Sciatic nerve (tissue), 2 donors: ENCODE measurements around the gene INPP5D. TPM values are rescaled to one million over a fixed set of nuclear protein-coding genes. Genes with fewer than 3 reads are reported as not detected.
"Not testable (repeated sequence)": the region's sequence is repeated elsewhere in the genome, so short reads cannot be mapped to it uniquely, and the experiment has no call there.

Source experiments
- ATAC-seq: fragments of 200-7000 bp; cut with Tn5 transposase; one replicate; pipeline ENCODE4 v1.9.1; 2020; ENCODE audit warnings: mild to moderate bottlenecking, moderate library complexity
- DNase-seq: peaks from one replicate; pipeline ENCODE4 v3.0.0-alpha.2; 2020; ENCODE audit warnings: low spot score
- intact Hi-C: fragments of 100-400 bp; cut with DNase I; formaldehyde crosslinking; loops from one replicate; pipeline ENCODE4 v1.14.2; 2022
- total RNA-seq: library from RNA; stranded (reverse); fragmentation: NEBNext Ultra II Directional; extraction: Animal tissue kit (Norgen Biotek cat#: 25700); gene quantifications from one replicate; pipeline ENCODE4 v1.2.1, GENCODE V29; 2021
- donor health status: DM: no; HTN: no; CAD: no.
- donor health status: DM: no; HTN: no; CAD: no.

INPP5D gene
- total RNA-seq, 1 donor from 2014 or later: 56.3 TPM

- DNase-seq (peak; percentile 69), ATAC-seq (peak; percentile 76)
- intact Hi-C loops: no loop called here
Observed at GRCh38 chr2:233084488-233084887, 24.3 kb downstream of the INPP5D start.

GRCh38 chr2:233085037-233085838 lies 25.1 kb downstream of the INPP5D start:
- peak; percentile 32 for DNase-seq
- no peak for ATAC-seq
- intact Hi-C loops: no loop called here

DNA sequence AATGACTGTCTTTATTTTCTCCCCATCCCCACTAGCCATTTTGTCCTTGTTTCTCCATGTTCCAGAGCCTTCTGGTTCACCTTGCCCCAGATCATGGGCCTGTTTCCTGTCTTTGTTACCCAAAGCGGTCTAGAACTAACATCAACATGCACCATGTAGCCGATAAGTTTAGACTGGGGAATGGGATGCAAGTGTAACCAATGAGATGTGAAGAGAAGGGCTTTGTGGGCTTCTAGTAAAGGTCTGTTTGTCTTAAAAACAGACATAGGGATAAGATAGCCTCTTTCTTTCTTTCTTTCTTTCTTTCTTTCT lies 25.7 kb downstream of the INPP5D start:
- no peak for ATAC-seq
- intact Hi-C loops: no loop called here
- no peak for DNase-seq

GRCh38 chr2:233087713-233088112 lies 27.6 kb downstream of the INPP5D start:
- peak; percentile 5 for DNase-seq
- no peak for ATAC-seq
- intact Hi-C loops: no loop called here

DNA sequence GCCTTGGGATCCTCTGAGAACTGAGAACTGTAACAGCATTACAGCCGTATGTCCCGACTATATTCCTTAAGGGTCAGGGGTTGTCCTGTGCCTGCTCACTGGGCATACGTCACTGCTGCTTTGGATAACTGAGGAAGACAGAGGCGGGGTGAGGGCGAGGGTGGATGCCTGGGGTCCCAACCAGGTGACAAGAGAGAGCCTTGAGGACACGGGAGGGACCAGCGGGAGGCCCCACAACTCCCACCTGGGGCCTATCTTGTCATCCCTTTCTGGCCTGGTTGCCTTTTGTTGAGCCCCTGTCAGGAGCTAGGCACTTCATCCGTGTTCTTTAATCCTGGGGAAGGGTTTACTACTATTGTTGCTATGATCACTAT lies 28.8 kb downstream of the INPP5D start:
- no peak for ATAC-seq
- intact Hi-C loops: no loop called here
- peak; percentile 42 for DNase-seq

DNA sequence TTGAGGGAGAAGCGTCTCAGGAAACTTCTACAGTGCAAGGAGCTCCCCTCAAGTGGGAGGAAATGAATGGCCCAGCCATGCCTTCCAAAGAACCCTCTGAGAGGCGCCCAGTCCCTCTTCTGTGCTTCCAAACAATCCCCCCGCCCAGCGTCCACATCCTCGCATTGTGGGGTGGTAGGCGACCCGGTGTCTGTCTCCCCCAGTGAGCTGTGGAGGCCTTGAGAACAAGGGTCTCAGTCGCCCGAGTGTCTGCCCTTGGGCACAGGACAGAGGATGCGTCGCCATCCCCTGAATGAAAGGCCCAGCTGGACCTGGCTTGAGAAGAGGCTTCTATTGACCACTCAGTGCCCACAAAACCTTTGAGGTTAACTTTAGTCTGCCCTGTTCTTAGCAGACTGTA lies 29.7 kb downstream of the INPP5D start:
- peak; percentile 54 for DNase-seq
- ATAC-seq: no peak
- intact Hi-C loops: no loop called here

DNA sequence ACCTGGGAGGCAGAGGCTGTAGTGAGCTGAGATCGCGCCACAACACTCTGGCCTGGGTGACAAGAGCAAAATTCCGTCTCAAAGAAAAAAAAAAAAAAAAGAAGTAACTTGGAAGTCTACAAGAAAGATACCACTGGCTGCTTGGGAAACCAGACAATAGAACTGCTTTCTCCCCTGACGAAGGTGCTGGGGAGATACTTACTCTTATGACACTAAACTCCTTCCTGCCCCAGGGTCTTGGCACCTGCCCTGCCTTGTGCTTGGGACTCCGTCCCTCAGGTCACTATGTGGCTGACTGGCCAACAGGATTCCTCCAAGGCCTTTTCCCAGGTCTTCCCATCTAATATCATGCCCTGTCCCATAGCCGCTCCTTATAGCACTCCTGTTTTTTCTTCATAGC lies 30.7 kb downstream of the INPP5D start:
- DNase-seq: peak; percentile 26
- no peak for ATAC-seq
- intact Hi-C loops: no loop called here

- peak; percentile 26 for DNase-seq
- no peak for ATAC-seq
- intact Hi-C loops: no loop called here
Observed at GRCh38 chr2:233091595-233092375, 31.6 kb downstream of the INPP5D start.

- intact Hi-C loops: no loop called here
- DNase-seq: peak; percentile 39
- ATAC-seq: no peak
Observed at GRCh38 chr2:233092432-233093165, 32.5 kb downstream of the INPP5D start.

GRCh38 chr2:233093166-233093448 lies 33.0 kb downstream of the INPP5D start:
- ATAC-seq: no peak
- intact Hi-C loops: no loop called here
- DNase-seq: no peak

DNA sequence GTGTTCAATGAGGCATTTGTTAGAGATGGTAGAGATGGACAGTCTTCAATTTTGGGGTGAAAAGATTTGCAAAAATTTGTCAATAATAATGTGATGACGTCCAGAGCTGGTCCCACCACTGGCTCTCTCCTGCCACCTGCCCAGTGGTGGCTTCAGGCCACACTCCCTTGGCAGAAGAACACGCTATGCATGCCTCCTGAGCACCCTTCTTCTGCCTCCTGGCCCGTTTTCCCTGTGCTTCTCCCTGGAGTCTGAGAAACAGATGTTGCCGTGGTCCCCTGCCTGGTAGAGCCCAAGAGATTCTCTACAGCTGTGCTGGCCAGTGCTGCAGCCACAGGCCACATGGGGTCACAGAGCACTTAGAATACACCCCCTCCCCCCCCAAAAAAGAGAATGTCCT lies 33.6 kb downstream of the INPP5D start:
- intact Hi-C loops: no loop called here
- no peak for ATAC-seq
- peak; percentile 18 for DNase-seq

- intact Hi-C loops: no loop called here
Observed at GRCh38 chr2:233094614-233095013, 34.5 kb downstream of the INPP5D start.

DNA sequence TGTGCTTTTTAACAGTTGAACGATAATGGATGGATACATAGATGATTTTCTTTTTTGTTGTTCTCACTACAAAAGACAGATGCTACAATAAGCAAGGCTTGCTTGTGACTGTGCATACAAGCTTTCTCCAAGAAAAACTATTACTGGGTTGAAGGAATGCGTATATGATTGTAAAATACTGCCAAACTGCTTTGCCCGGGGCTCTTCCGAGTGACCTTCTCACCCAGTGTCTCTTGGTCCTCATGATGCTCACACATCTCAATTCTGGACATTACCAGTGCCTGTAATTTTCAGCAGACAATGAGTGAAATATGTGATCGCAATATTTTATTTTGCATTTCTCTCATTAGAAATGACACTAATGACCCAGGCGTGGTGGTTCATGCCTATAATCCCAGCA lies 35.9 kb downstream of the INPP5D start:
- DNase-seq: no peak
- ATAC-seq: no peak
- intact Hi-C loops: no loop called here

More at GRCh38 chr2:233094614-233095013, 34.5 kb downstream of the INPP5D start:
- peak; percentile 8 for DNase-seq
- ATAC-seq: no peak

GRCh38 chr2:233098618-233099017 lies 38.5 kb downstream of the INPP5D start:
- intact Hi-C loops: no loop called here
- peak; percentile 55 for DNase-seq

DNA sequence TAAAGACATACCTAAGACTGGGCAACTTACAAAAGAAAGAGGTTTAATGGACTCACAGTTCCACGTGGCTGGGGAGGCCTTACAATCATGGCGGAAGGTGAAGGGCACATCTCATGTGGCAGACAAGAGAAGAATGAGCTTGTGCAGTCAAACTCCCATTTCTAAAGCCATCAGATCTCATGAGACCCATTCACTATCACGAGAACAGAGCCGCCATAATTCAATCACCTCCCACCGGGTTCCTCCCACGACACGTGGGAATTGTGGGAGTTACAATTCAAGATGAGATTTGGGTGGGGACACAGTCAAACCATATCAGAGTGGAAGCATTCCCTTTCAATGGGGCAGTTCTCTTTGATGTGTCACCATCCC lies 39.7 kb downstream of the INPP5D start:
- DNase-seq, ATAC-seq, intact Hi-C loops: not testable (repeated sequence)

More at GRCh38 chr2:233098618-233099017, 38.5 kb downstream of the INPP5D start:
- ATAC-seq: no peak

- DNase-seq: no peak
- ATAC-seq: no peak
- intact Hi-C loops: no loop called here
Observed at GRCh38 chr2:233100192-233100998, 40.3 kb downstream of the INPP5D start.

DNA sequence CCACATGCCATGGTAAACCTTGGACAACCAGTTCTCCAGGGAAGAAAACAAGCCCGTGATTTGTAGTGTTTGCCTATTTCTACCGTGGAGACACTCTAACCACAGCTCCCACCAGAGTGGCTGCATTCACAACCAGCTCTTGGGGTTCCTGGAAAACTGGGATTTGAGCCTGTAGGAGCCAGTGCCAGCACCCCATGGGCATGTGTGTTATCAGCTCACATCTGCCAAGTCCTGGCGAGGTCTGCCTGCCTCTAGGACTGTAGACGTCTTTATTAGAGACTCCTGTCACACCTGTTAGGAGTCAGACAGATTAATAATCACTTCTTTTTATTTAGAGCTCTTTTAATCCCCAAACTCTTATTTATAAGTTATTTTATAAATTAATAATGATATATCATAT lies 41.0 kb downstream of the INPP5D start:
- DNase-seq: peak; percentile 27
- ATAC-seq: no peak
- intact Hi-C loops: no loop called here

- no peak for ATAC-seq
- intact Hi-C loops: no loop called here
- DNase-seq: no peak
Observed at GRCh38 chr2:233101816-233102215, 41.7 kb downstream of the INPP5D start.

DNA sequence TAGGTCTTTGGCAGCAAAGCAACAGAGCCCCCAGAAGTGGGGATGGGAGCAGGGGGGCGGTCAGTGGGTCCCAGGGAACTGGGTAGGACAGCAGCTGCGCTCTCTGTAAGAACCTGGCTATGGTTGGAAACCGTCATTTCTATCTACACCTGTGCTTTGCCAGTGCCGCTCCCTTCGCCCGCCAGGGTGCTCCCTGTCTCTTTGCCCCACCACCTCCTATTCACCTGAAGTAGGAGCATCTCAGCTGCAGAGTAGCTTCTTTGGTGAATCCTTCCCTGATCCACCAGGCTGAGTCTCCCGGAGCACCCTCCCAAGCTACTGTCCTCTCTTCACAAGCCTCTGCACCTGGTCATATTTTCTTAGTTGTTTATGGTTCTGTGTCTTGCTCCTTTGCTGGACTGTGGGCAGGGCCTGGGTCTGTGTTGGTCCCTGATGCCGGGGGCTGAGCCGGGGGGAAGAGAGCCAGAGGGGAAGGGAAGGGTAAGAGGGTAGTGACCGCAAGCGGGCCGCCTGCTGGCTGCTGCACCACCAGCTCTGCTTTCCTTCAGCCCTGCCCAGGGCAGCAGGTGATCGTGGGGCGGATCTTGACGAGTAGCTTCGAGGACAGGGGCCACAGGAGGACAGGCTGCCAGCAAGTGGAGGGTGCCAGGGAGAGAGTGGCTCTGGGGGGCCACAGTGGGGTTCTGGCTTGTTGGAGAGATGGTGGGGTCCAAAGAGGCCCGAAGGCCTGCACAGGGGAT lies 45.2 kb downstream of the INPP5D start:
- DNase-seq (no peak), ATAC-seq (no peak)
- intact Hi-C loops: no loop called here
